Fibroblast of skin of left biceps (primary cell): ENCODE results near the gene RTN4R.

Source experiments
- DNase-seq, 2 experiments: peaks; one replicate each; pipeline ENCODE4 v3.0.0-alpha.2; 2013; ENCODE audit warnings: low read depth in 2 of 2

Gene RTN4R

GRCh38 chr22:20242393-20243175, 25.5 kb downstream of the RTN4R start:
- DNase-seq, result no peak

DNA sequence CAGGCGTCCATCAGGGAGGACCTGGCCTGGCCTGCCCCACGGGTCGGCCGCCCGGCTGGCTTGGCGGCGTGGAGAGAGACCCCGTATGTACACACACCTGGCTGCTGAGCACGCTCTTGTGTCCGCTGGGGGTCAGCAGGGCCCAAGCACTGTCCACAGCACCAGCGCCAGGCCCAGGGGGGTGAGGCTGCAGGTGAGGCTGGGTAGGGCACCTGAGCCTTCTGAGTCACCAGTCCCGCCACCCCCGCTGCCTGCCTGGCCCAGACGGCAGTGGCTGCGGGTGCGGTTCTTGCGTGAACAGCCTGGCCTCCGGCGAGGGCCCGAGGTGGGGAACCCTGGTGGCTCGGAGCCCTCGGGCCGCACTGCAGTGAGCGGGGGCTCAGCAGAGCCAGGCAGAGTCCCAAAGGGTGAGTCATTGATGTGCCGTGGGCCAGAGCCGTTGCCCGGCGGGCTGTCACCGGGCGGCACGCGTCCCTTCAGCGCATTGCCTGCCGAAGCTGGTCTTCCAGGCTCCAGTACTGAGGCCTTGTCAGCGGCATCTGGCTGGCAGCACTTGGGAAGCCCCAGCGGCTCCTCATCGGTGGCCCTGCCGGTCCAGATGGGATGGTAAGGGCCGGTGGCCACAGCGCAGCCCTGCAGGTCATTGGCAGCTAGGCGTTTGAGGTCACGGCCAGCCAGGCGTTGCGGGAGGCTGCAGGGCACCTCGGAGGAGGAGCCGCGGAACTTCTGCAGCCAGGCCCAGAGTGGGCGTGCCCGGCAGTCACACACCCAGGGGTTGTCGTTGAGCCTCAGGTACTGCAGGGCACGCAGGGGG, 26.3 kb downstream of the RTN4R start:
- no peak for DNase-seq

GRCh38 chr22:20240900-20241299, 27.2 kb downstream of the RTN4R start:
- DNase-seq, result no peak

GRCh38 chr22:20240447-20240764, 27.7 kb downstream of the RTN4R start:
- no peak for DNase-seq

- no peak for DNase-seq
Measured at GRCh38 chr22:20239676-20240446, 28.3 kb downstream of the RTN4R start.

DNA sequence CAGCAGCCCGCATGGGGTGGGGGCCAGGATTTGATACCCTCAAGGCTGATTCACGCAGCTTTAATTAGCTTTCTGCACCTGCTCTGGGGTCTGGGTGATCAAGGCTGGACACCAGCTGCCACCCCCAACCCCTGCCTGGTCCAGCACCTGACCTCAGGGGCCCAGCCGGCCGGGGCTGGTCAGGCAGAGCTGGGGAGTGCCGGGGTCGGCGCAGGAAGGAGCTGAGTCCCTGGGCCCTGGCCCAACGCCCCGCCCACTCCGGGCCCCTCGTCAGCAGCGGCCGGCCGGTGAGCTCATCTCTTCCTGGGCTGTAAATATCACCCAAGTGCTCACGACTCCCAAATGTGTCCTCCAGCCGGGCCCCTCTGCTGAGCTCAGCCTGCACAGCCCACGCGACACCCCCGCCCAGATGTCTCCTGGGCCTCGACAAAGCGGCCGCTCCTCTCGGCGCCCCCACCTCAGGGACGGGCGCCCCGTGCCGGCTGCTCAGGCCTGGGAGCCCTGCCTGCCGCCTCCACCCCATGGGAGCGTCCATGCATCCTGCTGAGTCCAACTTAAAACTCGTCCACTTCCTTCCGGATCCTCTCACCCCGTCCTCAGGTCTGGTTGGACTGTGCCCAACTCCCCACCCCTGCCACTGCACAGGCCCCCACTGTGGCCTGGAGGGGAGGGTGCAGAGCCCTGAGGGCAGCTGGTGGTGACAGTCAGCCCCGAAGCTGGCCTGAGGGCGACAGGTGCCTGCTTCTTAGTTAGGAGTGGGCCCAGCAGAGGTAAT, 29.0 kb downstream of the RTN4R start:
- DNase-seq, result no peak

DNA sequence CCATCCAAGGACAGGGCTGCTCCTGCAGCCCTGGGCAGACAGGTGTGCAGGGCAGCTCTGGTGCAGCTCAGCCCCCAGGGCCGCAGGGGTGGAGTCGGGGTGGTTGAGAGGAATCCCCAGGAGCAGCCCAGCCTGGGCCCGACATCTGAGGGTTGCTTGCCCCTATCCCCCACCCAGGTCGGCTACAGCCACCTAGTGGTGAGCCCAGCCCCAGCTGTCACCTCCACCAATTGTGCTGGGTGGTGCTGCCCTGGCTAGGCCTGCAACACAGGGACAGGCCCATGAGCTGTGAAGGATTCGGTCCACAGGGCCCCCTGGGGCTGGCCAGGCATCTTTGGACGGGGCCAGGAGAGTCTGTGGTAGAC, 29.6 kb downstream of the RTN4R start:
- no peak for DNase-seq

- no peak for DNase-seq
Measured at GRCh38 chr22:20237480-20238440, 30.4 kb downstream of the RTN4R start.

DNA sequence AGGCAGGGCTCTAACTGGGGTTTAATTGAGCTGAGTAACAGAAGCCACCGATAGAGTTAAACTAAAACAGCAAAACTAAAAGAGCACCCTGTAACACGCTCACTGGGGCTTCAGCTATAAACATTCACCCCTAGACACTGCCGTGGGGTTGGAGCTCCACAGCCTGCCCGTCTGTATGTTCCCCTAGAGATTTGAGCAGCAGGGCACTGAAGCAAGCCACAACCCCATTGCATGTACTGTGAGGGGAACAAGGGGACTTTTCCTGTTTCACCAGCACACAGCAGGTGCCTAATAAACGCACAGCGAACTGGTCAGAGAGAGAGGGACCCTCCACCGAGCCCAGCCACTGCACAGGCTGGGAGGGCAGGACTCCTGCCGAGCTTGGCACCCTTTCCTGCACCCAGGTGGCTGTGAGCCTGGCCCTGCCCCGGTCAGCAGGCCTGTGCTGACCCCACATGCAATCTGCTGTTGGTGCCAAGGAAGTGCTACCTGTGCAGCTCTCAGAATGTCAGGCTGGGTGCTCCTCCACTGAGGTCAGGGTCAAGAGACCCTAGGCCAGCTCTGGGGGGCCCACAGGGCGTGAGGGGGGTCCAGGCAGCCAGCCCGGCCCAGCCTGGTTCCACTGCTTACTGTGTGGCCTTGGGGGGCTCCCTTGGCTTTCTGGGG, 31.9 kb downstream of the RTN4R start:
- no peak for DNase-seq

DNA sequence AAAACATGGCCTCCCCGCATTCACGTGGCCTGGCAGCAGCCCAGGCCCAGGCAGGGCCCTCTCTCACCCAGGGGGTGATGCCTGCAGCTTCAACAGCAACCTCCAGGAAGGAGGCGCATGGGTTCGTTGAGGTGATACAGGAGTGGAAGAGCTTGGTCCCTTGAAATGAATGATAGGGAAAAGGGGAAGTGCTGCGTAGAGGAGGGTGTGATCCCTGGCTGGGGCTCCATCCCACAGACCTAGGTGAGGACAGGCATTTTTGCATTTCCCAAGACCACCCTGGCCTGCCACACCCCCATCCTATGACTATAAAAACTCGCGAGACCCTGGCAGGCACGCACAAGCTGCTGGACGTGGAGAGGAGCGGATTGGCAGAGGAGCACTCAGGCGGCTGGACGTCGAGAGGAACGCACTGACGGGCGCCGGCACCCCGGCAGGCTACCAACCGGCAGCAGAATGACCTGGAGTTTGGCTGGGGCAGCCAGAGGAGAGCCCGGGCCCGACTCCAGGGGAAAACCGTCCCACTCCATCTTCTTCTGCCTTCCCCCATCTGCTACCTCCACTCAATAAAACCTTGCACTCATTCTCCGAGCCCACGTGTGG, 32.6 kb downstream of the RTN4R start:
- DNase-seq, result no peak

GRCh38 chr22:20234760-20235388, 33.2 kb downstream of the RTN4R start:
- no peak for DNase-seq

DNA sequence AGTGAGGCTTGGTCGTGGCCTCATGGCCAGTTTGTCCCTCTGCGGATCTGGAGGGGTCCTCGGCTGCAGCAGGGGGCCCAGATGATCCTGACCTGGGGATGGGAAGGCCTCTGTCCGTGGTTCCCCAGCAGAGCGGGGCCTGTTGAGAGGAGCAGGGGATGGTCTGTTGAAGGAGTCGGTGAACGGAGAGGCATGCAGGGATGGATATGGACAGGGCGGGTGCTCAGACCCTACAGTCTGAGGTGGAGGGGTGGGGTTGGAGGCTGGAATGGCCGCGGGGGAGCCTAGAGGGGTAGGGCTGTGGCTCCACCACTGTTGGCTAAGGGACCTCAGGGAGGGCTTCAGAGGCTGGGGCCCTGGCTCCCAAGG, 33.8 kb downstream of the RTN4R start:
- DNase-seq, result no peak

GRCh38 chr22:20233351-20234313, 34.5 kb downstream of the RTN4R start:
- no peak for DNase-seq

DNA sequence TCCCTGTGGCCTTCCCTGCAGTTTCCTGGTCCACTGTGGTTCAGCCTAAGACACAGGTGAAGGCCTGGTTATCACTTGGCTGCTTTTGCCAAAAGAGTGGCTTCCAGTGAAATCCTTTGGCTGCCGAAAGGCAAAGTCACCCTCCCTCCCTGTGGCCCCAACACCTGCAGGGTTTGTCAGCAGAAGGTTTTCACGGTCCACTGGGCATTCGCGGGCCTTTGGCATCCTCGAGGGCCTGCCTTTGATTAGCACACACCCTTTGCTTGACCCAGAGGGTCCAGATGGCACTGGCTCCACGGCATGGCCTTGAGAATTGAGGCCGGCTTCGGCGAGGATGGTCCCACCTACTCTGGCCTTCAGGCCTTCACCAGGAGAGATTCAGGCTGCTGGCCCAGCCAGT, 35.3 kb downstream of the RTN4R start:
- DNase-seq, result no peak

GRCh38 chr22:20232237-20232598, 35.9 kb downstream of the RTN4R start:
- no peak for DNase-seq

DNA sequence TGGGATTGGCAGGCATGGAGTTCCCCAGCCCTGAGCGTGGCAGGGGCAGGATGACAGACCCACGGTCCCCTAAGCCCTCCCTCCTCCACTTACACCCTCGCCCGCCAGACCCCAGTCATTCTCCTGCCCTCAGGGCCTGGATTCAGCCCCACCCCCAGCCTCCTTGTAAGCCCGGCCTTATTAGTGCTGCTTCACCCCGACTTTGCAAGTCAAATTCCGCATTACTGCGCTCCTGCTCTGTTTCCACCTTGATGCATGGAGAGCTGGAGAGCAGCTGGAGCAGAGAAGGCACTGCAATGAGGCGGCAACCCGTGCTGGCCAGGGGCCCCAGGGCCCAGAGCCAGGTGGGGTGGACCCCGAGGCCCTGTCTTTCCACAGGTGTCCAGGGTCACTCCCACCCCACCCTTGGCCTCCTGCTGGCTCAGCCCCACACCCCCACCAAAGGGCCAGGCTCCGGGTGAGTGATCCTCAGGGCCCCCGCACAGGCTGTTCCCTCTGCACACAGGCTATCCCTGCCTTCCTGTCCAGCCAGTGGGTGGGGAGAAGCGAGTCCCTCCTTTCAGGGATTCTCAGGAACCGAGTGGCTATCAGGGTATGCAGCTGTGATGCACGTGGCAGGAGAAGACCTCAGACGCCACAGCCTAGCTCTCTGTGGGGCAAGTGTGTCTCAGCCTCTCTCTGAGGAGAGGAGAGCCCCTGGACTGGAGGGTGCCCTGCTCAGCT, 36.4 kb downstream of the RTN4R start:
- DNase-seq, result no peak

DNA sequence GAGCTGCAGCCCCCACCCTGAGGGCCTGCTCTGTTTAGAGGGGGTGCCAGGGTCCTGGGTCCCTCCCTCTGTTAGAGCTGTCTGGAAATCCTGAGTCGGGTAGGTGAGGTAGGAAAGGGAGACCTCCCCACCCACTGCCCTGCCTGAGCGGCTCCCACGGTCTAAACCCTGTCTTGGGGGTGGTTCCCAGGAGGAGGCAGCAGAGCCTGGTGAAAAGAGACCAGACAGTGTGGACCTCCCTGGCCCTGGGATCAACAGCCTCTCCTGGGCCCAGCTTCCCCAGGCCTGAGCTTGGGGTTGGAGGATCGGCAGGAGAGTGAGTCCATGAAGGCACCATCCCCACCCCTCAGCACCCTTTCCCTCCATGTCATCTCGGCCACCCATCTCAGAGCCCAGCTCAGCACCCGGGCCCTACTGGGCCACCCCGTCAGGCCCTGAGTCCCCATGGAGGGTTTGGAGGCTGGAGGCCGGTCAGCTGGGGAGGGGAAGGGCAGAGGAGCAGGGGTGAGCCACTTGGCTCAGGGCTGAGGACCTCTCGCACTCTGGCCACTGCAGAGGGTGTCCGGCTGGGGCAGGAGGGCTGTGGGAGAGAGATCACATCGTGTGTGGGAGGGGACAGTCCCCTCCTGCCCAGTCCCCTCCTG, 37.2 kb downstream of the RTN4R start:
- DNase-seq, result no peak
